NOMO-1 treated with dmso at 0.1 percent for 144 hours (cell line): ENCODE measurements around the gene MAG.

Experiments used
- DNase-seq: peaks from one replicate; lab custom pipeline; 2025; ENCODE audit not compliant: unreplicated experiment; lab: John Stamatoyannopoulos, UW

The MAG gene

DNA sequence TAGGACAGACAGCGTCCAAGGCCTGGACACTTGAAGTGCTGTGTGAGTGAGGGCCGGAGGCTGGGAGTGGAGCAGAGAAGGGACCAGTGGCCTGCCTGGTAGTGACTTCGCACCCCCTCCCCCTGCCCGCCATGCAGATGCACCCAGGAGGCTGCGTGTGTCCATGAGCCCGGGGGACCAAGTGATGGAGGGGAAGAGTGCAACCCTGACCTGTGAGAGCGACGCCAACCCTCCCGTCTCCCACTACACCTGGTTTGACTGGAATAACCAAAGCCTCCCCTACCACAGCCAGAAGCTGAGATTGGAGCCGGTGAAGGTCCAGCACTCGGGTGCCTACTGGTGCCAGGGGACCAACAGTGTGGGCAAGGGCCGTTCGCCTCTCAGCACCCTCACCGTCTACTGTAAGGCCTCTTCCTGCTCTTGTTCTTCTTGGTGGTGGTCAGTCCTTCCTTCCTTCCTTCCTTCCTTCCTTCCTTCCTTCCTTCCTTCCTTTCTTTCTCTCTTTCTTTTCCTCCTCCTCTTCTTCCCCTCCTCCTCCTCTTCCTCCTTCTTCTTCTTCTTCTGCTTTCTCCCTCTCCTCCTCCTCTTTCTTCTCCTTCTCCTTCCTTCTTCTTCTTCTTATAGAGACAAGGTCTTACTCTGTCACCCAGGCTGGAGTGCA is 49.7 kb downstream of the MAG start:
- DNase-seq, result no peak

DNA sequence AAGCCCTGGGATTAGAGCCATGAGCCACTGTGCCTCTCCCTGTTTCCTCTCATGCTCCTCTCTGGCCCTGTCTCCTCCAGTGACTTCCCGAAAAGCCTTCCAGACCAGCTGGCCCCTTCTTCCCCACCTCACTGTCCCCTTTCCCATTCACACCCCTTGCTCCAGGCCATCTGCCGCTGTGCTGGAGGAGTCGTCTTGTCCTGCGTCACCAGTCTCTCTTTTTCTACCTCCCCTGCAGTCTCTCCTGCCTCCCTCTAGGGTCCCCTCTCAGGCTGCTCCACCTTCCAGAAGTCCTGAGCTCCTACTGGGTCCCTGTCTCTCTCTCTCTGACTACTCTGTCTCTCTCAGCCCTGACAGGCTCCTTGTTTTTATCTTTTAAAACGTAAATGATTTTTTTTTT is 50.5 kb downstream of the MAG start:
- DNase-seq, result no peak

DNA sequence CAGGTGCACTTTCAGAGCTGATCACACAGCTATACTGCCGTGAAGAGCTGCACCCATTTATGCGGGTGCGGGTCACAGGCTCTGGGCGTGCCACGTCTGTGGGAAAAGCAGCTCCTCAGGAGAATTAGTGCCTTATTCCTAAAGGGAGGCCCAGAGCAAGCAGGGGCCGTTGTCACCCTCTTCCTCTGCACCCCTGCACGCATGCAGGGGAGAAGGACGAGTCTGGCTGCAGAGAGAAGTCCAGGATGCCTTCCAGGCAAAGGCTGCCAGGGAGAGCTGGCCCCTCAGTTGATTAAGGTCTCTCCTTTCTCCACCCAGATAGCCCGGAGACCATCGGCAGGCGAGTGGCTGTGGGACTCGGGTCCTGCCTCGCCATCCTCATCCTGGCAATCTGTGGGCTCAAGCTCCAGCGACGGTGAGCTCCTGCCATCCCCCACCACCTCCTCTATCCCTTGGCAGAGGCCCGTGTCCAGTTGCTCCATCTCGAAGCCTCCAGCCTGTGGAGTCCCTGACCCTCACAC is 52.6 kb downstream of the MAG start:
- DNase-seq, result no peak

GRCh38 chr19:35345671-35346111 is 53.7 kb downstream of the MAG start:
- no peak for DNase-seq

DNA sequence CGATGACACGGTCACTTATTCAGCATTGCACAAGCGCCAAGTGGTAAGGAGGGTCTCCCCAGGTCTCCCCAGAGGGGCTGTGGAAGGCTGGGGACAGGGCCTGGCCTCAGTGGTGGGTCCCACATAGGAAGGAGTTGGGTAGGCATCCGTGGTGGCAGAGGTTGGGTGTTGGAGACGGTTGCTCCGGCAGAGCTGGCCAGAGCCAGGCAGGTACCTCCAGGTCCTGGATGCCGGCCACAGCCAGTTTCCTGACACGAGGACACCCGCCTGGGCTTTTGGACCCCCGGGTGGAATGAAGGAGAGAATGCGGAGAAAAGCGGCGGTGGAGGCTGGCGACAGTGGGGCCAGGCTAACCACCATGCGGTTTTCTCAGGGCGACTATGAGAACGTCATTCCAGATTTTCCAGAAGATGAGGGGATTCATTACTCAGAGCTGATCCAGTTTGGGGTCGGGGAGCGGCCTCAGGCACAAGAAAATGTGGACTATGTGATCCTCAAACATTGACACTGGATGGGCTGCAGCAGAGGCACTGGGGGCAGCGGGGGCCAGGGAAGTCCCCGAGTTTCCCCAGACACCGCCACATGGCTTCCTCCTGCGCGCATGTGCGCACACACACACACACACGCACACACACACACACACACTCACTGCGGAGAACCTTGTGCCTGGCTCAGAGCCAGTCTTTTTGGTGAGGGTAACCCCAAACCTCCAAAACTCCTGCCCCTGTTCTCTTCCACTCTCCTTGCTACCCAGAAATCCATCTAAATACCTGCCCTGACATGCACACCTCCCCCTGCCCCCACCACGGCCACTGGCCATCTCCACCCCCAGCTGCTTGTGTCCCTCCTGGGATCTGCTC is 54.5 kb downstream of the MAG start:
- no peak for DNase-seq

GRCh38 chr19:35347171-35347929 is 55.4 kb downstream of the MAG start, which contains the start of gene FFAR1:
TSS of gene FFAR1 (plus strand) at chr19:35347902. CDS start at chr19:35351552, 3,650 bp downstream.
- peak; percentile 74 for DNase-seq

DNA sequence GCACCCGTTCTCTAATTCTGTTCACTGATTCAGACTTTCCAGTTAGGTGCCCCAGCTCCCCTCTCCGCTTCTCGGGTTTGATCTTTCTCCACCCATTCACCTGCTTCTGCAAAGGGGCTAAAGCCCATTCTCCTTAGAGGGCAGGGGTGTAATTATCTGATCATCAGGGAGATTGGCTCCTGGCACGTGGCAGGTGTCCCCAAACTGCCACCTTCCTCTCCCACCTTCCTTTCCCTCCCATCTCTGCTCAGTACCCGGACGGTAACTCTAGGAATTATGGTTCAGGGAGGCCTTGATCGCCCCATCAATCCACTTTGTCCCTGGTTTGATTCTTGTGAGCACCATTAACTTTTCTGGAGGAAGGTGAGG is 56.0 kb downstream of the MAG start:
- DNase-seq, result no peak

GRCh38 chr19:35348911-35349611 is 57.1 kb downstream of the MAG start:
- no peak for DNase-seq

GRCh38 chr19:35349614-35350521 is 57.9 kb downstream of the MAG start:
- no peak for DNase-seq

GRCh38 chr19:35350591-35350990 is 58.6 kb downstream of the MAG start:
- no peak for DNase-seq

DNA sequence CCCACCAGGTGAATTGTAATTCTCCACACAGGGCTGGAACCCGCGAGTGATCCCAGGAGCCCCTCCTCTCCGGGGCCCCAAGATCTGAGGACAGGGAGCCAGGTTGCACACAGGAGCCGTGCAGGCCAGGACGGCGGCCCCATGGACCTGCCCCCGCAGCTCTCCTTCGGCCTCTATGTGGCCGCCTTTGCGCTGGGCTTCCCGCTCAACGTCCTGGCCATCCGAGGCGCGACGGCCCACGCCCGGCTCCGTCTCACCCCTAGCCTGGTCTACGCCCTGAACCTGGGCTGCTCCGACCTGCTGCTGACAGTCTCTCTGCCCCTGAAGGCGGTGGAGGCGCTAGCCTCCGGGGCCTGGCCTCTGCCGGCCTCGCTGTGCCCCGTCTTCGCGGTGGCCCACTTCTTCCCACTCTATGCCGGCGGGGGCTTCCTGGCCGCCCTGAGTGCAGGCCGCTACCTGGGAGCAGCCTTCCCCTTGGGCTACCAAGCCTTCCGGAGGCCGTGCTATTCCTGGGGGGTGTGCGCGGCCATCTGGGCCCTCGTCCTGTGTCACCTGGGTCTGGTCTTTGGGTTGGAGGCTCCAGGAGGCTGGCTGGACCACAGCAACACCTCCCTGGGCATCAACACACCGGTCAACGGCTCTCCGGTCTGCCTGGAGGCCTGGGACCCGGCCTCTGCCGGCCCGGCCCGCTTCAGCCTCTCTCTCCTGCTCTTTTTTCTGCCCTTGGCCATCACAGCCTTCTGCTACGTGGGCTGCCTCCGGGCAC is 59.6 kb downstream of the MAG start:
- DNase-seq, result no peak

DNA sequence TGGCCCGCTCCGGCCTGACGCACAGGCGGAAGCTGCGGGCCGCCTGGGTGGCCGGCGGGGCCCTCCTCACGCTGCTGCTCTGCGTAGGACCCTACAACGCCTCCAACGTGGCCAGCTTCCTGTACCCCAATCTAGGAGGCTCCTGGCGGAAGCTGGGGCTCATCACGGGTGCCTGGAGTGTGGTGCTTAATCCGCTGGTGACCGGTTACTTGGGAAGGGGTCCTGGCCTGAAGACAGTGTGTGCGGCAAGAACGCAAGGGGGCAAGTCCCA is 60.2 kb downstream of the MAG start:
- DNase-seq, result no peak

DNA sequence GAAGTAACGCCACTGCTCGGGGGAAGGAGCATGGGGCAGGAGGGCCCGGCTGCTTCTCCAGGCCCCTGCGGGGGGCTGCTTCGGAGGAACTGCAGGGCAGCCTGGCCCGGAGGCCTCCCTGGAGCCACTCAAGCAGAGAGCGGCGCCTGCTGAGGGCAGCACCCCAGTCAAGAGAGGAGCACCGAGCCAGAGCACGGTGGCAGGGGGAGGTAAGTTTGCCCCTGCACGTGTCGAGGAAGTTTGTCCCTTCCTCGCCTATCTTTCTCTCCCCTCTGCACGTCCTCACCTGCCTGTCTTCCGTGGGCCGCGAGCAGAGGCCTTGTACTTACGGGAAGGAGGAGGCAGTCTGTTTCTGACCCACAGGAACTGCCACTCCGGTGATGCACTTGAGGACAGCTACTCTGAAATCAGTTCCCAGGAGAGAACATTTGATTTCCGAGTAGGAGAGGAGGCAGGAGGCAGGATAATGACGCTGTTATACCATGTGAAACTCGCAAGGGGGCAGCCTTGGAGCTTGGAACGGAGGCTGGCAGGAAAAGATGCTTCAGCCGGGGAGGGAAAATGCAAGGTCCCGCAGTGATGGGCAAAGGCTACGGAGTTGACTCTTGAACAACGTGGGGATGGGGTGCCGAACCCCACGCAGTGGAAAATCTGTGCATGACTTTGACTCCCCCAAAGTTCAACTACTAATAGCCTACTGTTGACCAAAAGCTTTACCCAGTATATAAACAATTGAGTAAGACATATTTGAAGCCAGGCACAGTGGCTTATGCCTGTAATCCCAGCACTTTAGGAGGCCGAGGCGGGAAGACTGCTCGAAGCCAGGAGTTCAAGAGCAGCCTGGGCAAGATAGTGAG is 60.7 kb downstream of the MAG start:
- DNase-seq, result peak; percentile 51

- DNase-seq, result no peak
These were observed 61.7 kb downstream of the MAG start for GRCh38 chr19:35353635-35354034.

DNA sequence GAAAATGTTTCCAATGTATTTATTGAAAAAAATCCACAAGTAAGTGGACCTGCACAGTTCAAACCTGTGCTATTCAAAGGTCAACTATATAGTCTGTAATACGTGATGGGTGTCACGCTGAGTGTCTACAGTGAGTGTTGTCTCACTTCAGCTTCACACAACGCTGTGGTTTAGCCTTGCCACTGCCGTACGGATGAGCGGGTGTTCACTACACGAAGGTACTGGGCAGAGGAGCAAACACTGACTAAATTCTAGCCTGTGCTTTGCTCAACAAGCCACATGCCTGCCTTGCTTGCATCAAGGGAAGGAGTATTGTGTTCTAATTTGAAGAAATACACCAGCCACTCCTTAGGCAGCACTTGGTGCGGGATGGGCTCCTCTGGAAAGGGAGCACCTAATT is 62.9 kb downstream of the MAG start:
- DNase-seq, result no peak

DNA sequence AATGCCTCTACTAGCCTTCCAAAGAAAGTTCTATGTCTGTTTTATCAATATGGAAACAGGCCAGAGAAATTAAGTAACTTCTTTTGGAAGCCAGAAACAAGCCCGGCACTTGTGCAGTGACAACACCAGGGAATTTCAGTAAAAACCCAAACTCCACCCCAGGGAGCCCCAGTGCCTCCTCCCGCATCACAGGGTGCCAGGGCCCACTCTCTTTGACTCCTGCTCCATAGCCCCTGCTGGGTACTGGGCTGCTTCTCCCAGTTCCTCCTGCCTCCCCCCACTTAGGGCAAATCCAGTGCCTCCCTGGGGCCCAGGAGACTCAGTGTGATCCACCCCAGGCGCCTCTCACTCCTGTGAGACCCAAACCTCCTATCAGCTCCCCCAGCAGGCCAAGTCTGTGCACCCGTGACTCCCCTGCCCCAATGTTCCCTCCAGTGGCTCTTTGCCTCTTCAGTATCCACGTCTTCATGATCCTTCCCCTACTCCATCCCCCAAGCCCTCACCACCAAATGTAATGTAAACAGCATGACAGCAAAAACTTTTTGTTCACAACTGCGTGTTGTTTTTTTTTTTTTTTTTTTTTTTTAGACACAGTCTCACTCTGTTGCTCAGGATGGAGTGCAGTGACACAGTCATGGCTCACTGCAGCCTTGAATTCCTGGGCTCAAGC is 64.0 kb downstream of the MAG start:
- DNase-seq, result no peak

DNA sequence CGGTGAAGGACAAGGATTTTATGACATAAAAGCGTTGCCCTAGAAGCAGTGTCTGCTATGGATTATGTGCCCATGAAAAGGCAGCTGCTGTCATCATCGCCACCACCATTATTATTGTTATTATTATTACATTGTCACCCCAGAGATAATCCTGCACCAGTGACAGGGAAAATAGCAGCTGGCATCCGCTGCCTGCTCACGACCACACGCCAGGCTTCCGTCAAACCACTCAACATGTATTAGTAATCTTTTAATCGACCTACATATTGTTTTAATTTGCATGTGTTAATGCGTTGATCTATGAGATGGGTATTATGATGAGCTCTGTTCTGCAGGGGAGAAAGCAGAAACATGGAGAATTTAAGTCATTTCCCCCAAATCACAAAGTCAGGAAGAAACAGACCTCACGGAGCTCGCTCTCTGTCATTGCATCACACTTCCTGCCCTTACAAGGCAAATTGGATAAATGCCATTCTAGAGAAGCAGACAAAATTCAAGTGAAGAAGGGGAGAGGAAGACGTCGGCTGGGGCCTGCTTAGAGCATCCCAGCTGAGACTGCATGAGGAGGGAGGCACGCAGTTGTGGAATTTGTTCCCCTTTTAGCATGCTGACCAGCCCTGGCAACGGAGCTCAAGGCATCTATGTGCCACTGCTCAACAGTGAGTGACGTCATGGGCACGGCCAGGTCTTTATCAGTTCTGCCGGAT is 66.1 kb downstream of the MAG start, which contains the start of gene FFAR3:
TSS of gene FFAR3 (plus strand) at position 594 of the 707 bp plus-strand sequence. CDS start 431 bp downstream, outside the sequence.
- peak; percentile 80 for DNase-seq
